HK-2 (cell line): ENCODE measurements around the gene ZNRD2.
A peak's percentile ranks its signal among the peaks of the same experiment; 100 is the strongest.
"Not testable (repeated sequence)": the region's sequence is repeated elsewhere in the genome, so short reads cannot be mapped to it uniquely, and the experiment has no call there.

ENCODE experiments used
- DNase-seq: peaks from one replicate; pipeline ENCODE4 v3.0.0-alpha.2; 2018; ENCODE audit not compliant: unreplicated experiment

Gene ZNRD2

DNA sequence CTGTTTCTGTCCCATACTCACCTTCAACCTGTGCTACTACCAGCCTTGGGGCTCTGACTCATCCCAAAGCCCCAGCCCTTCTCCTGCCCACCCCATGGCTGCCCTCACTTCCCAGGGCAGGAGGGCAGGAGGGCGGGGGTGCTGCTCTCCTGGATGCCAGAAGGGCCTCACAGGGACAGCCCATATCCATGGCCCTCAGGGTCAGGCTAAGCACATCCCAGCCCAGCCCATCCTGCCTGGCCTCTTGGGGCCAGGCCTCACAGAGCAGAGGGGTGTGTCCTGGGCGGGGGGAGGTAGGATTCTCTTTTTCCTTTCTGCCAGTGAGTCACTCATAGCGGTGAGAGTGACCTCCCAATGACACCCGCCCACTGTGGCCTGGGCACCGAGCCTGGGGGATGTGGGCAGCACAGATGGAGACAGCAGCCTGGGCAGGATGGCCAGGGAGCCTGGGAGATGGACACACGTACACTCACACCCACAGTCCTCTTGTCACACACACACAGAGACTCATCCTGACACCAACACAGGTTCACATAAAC lies 14.5 kb upstream of the ZNRD2 start:
- peak; percentile 85 for DNase-seq

- DNase-seq, result no peak
Observed at GRCh38 chr11:65556470-65557279, 13.6 kb upstream of the ZNRD2 start.

GRCh38 chr11:65557280-65558001 lies 12.8 kb upstream of the ZNRD2 start:
- no peak for DNase-seq

DNA sequence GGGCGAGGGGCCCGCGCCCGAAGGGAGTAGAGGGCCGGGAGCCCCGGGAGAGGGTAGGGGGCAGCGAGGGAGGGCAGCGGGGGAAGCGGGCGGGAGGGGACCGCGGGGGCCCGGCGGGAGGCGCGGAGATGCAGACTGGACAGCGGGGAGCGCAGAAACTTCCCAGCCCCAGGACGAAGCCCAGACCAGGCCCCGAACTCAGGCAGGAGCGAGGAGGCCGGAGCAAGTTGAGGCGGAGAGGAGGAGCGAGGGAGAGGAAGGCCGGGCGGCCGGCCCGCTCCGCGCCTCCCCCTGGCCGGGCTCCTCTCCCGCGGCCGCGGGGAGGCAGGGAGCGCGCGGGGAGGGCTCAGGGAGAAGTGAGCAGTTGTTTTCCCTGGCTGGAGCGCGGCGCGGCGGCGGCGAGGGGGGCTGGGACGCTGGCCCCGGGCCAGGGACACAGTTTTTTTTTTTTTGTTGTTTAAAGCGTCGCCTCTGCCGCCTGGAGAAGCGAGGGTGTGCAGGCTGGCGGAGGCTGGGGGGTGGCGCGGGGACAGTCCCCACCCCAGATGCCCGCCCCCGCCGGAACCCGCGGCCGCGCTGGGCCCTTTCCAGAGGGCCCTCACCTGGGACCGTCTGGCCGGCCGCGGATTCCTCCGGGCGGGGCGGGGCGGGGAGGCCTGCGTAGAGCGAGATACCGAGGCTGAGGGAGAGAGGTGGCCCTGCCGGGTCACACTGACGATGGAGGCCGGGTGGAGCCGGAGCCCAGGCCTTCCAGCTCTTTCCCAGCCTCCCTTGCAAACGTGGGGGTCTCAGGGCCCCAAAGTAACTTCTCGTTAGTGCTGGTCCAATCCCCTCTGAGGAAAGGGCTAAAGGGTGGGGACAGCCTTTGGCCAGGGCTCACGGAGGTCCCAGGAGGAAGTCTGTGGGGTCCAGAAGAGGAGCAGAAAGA lies 12.0 kb upstream of the ZNRD2 start, which contains the start of gene LTBP3:
LTBP3 (minus strand) TSS at position 358 of the 928 bp plus-strand sequence. CDS start 400 bp downstream, outside the sequence.
- peak; percentile 75 for DNase-seq

DNA sequence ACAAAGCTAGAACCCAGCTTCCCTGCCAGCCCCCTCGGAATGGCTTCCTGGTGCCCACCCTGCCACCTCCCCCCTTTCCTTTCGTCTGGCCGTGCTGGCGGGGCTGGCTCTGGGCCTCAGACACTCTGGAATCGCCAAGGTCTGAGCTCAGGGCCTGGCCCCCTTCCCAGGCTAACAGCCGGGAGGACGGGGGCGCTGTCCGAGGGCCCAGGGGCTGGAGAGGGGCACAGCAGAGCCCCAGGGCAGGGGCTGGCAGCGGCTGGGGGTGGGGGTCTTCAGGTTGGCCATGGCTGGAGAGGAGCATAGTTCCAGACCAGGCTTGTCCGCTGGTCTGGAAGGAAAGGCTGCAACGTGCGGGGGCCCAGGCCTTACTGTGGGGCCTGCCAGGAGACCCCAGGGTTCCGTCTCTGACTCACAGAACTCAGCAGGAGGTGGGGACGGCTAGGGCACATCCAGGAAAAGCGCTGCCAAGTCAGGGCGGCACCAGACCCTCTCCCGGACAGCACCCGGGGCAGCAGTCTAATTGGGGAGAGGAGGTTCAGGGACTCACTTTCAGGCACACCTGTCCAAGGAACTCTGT lies 11.3 kb upstream of the ZNRD2 start:
- DNase-seq, result no peak

GRCh38 chr11:65559535-65559934 lies 10.7 kb upstream of the ZNRD2 start:
- DNase-seq, result no peak

DNA sequence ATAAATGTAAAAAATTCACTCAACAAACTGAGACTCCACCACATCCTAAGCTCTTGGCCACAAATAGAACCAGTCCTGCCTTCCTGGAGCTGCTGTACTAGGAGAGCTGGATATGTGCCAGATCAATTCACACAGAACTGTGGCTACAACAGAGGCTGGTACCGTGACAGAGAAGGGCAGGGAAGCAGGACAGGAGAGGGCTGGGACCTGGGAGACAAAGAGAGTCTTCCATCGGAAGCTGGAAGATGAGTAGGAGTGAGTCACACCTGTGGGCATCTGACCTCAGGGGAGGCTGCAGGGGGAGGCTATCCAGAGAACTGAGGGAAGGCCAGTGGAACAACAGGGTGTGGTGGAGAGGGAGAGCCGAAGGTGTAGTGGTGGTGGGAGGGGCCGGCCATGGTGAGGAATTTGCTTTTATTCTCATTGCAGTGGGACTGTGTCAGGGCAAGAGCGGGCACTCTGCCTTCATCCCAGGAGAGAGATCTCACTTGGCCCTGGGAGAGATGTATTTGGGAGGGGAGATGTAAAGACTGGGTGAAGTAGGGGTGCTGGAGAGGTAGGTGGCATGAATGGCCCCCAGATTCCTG lies 10.2 kb upstream of the ZNRD2 start:
- peak; percentile 77 for DNase-seq

DNA sequence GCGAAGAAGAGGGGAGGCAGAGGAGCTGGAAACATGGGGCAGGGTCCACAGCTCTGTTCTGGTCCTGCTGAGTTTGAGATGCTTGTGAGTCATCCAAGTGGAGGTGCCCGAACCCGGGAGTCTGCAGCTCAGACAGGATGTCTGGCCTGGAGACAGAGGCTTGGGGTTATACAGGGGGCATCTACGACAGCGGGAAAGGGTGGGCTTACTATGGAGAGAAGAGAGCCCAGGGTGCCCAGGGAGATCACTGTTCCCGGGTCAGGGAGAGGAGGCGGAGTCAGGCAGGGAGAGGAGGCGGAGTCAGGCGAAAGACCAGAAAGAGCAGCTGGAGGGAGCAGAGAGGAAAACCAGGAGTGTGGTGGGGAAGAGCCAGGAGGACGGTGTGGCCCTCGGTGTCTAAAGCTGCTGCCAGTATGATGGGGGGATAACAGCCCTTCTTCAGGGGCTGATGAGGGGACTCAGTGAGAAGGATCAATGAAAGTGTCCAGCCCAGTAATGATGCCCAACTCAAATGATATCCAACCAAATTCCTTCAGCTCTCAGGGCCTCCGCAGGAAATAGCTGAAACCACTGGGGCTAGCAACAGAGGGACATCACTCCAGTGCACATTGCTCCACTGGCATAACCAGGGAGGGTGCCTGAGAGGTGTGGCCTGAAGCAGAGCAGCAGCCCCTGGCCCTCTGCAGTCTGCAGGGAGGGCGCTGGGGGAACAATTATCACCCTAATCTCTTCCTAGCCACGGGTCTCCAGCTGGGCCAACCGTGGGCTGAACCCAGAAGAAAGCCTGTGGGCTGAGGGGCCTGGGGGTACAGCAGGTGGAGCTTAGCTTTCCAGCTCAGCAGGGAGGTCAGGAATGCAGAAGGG lies 9.5 kb upstream of the ZNRD2 start:
- DNase-seq, result peak; percentile 58

GRCh38 chr11:65562020-65562419 lies 8.3 kb upstream of the ZNRD2 start:
- DNase-seq, result no peak

DNA sequence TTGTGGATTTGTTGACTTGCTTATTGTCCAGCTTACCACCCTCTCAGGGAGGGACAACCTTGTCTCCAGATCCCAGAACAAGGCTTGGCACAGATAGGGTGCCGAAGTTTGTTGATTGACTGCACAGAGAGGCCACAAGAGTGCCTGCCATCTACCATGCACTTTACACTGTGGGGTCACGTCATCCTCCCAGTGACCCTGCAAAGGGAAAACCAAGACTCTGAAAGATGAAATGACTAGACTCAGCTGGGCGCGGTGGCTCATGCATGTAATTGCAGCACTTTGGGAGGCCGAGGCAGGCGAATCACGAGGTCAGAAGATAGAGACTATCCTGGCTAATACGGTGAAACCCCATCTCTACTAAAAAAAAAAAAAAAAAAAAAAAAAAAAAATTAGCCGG lies 7.5 kb upstream of the ZNRD2 start:
- no peak for DNase-seq

- DNase-seq, result no peak
Observed at GRCh38 chr11:65563601-65564000, 6.7 kb upstream of the ZNRD2 start.

DNA sequence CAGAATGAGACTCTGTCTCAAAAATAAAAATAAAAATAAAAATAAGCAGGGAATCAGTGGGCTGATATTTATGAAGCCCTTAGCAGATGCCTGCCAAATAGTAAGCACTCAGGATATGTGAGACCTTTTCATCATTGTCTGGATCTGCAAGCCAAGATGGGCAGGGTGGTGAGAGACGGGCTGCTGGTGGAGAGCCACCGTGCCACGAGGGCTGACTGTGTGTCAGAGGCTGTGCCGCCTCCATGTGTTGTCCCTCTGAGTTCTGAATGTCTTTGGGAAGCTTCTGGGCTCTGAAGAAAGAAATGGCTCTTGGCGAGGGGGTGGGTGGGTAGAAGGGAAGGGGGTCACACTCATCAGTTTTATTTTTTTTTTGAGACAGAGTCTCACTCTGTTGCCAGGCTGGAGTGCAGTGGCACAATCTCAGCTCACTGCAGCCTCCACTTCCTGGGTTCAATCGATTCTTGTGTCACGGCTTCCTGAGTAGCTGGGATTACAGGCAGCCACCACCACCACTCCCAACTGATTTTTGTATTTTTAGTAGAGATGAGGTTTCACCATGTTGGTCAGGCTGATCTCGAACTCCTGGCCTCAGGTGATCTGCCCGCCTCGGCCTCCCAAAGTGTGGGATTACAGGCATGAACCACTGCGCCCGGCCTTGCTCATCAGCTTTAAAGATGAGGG lies 5.3 kb upstream of the ZNRD2 start:
- not testable (repeated sequence) for DNase-seq

DNA sequence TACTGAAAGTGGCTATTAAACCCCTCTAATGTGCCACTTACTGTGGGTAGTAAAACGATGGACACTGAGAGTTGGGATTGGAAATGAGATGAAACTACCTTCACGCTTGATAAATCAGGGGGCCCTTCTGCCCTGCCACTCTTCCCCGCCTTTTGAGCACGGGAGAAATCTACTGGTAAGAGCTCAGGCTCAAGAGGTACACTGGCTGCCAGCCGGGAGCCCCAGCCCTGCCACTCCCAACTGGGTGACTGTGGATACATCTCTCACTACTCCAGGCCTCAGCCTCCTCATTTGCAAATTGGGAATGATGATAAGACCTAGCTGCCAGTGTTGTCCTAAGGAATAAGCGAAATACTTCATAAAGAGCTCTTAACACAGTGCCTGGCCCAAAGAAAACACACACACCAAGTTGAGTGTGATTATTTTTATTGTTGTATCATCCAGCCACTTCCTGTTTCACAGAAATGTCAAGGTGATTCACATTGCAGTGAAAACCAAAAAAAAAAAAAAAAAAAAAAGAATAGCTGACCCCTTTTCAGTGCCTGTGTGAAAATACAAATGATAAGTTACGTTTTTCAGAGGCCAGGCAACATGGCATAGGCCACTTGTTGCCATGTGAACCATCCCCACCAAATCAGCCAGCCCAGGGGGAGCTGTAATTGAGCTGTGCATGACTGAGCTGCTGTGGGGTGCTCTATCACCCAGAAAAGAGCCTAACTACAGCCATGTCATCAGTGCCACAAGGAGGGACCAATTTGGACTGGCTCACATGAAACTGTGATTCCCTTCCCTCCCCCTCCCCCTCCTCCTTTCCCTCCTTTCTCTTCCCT lies 4.4 kb upstream of the ZNRD2 start:
- no peak for DNase-seq

GRCh38 chr11:65569164-65569972 lies 909 bp upstream of the ZNRD2 start:
- no peak for DNase-seq

GRCh38 chr11:65571420-65571819 lies 1.1 kb downstream of the ZNRD2 start:
- no peak for DNase-seq

DNA sequence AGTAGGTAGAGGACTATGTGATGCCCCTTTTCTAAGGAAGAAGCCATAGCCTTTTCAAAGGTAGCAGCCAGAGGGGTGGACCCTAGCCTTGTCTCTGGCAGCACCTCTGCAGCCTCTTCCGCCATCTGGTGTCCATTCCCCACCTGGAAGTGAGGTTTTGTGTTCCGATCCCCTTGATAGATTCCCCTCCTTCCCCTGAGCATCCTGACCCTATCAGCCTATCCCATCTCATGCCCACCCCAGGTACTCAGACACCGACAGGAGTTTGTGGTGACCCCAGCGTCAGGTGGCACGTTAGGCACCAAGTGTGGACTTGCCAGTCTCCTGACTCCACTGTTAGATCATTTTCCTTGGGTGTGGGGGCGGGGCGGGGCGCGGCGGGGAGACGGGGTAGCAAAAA lies 1.7 kb downstream of the ZNRD2 start:
- DNase-seq, result no peak

- peak; percentile 70 for DNase-seq
Observed at GRCh38 chr11:65572356-65573051, 2.2 kb downstream of the ZNRD2 start, which contains the start of gene FAM89B. Gene FAM89B (plus strand): TSS chr11:65572538. CDS start chr11:65572670, 132 bp downstream.
